Measurements from ENCODE around the gene C10orf105. TPM values are rescaled to one million over a fixed set of nuclear protein-coding genes. Genes with fewer than 3 reads are reported as not detected.

The C10orf105 gene
- total RNA-seq, 1 experiment from 2014 or later, result not detected

DNA sequence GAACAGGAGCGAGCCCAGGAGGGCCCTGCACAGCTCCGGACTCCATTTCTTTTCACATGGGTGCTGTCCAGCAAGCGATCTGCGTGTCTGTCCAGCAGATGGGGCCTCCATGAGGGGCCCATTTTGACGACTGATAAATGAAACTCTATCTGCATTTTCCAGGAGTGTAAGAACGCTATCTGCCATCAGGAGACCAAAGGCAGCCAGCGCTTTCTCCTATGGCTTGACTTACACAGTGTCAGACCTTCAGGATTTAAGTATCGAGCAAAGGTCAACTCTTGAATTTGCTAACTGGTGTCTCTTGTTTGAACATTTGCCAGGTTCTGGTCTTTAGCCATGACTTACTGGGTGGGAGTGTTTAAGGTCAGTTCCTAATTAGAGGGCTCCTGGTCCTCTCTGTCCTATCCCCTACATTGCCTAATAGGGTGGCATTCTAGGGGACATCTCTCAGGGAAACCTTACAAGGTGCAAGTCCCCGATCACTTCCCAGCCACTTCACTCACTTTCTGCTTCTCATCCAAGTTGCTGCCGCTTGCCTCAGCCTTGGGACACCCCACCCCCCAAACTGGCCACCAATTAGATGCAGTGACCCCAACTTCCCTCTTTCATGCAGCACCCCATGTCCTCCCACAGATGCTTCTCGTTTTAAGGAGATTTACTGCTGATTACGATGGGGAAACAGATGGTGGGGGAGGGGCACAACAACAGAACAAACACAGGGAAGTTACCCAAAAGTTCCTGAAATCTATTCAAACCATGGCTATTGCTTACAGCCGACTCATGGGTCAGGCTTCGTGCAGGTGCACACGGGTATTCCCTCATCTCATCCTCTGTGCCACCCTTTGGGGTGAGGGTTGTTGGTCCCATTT is 33.7 kb upstream of the C10orf105 start:
- in situ Hi-C loops (cut with HindIII; ENCODE audit: low pct_unique_long_range_greater_than_20kb, low sequenced_read_pairs), result no loop called here
- DNase-seq (ENCODE audit: low read depth), result no peak

GRCh38 chr10:71752391-71753090 is 33.0 kb upstream of the C10orf105 start:
- in situ Hi-C loops (cut with HindIII; ENCODE audit: low pct_unique_long_range_greater_than_20kb, low sequenced_read_pairs), result no loop called here

DNA sequence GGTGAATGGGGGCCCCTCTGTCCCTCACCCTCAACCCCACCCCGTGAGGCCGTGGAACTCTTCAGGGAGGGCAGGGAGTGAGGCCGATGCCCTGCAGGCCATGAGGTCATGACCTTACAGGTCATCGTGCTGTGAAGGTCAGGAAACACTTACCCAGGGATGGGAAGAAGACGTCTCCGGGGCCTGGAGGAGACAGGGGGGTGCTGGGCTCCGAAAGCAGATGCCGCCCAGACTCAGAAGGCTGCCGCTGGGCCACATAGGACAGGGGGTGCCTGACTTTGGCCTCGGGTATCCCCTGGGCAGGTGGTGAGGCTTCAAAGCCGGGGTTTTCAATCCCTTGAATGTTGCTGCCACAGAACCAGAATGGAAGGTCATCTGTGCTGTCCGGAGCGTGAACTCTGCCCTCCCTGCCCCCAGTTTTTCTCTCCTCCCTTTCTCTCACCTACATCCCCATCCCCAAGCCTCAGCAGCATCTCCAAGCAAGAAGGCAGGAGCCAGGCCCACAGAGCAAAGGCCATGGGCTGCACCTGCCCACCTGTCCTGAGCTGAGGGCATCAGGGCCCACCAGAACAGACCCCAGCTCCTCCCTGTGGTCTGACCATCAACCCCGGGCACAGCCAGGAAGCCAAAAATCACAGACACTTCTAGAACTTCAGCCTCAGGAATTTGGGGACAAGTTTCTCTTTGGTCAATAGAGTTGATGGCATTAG is 32.1 kb upstream of the C10orf105 start:
- in situ Hi-C loops (cut with HindIII; ENCODE audit: low pct_unique_long_range_greater_than_20kb, low sequenced_read_pairs), result no loop called here

More at GRCh38 chr10:71752391-71753090, 33.0 kb upstream of the C10orf105 start:
- DNase-seq (ENCODE audit: low read depth), result no peak

GRCh38 chr10:71750986-71751385 is 31.4 kb upstream of the C10orf105 start:
- DNase-seq (ENCODE audit: low read depth), result no peak
- in situ Hi-C loops (cut with HindIII; ENCODE audit: low pct_unique_long_range_greater_than_20kb, low sequenced_read_pairs), result no loop called here

More for the DNA sequence above, 32.1 kb upstream of the C10orf105 start:
- no peak for DNase-seq (ENCODE audit: low read depth)

DNA sequence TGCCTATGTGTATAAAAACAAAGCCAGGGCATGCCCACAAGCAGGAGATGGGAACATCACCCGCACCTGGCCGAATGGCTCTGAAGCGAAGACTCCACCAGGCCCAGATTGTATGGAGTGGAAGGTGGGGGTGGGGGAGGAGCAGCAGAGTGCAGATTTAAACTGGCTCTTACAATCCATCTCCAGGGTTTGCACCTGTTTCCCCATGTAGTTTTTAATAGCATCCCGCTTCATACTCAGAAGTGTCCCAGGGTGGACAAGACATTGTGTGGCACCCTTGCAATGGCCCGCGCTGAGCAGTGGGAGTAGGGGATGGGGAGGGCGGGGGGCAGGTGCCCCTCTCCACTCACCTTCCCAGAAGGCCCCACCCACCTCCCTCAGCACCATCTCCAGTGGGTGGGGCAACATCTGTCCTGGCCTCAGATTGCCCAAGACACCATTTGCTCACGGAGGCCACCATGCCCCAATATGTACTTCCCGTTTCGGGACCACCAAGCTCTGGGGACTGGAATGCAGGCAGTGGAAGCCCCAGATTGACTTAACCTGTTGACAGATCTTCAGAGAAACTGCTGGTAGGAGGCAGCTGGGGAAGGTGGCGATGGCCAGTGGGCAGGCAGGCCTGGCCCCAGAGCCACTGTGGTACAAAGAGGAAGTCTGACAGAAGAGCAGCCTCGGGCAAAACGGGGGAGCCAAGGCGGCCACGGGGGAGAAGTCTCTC is 30.7 kb upstream of the C10orf105 start:
- no peak for DNase-seq (ENCODE audit: low read depth)
- in situ Hi-C loops (cut with HindIII; ENCODE audit: low pct_unique_long_range_greater_than_20kb, low sequenced_read_pairs), result no loop called here

- DNase-seq (ENCODE audit: low read depth), result no peak
- in situ Hi-C loops (cut with HindIII; ENCODE audit: low pct_unique_long_range_greater_than_20kb, low sequenced_read_pairs), result no loop called here
Measured at GRCh38 chr10:71749396-71749795, 29.8 kb upstream of the C10orf105 start.

- in situ Hi-C loops (cut with HindIII; ENCODE audit: low pct_unique_long_range_greater_than_20kb, low sequenced_read_pairs), result no loop called here
- no peak for DNase-seq (ENCODE audit: low read depth)
Measured at GRCh38 chr10:71748671-71749191, 29.2 kb upstream of the C10orf105 start.

DNA sequence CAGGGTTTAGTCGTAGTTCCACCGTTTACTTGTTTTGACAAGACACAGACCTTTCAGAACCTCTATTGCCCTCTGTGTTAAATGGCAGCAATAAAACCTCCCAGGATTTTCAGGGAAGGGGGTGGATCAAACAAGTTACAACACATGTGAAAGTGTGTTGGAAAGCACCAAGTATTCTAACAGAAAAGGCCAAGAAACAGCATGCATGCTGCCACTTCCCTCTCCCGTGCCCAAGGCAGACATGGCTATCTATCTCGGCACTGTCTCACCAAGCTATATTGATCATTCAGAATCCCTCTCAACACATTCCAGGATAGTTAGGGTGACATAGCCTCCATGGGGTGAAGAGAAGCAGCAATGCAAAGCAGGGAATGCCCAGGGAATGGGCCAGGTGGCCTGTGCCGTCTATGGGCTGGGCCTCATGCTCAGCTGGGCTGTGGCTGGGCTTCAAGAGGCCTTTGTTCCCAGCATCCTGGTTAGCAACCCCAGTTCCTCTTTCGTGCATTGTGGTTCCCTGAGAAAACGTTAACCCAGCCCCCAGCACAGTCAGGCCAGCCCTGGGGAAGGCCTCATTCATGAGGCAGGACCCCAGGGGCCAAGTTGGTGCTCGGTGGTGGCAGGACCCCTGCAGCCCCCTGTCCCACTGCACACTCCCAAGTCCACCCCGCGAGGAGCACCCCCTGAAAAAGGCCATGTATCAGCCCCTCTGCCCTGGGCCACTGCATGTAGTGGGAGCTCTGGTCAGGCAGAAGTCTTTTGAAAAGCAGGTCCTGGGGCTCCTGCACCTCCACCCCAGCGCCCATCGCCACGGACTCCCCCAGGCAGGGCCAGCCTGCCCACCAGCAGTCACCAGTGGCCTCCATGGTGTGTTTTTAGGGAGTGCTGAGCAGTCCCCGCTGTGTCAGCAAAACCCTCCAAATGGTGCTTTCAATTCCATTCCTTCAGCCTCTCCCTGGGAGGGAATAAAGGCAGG is 28.3 kb upstream of the C10orf105 start:
- no peak for DNase-seq (ENCODE audit: low read depth)
- in situ Hi-C loops (cut with HindIII; ENCODE audit: low pct_unique_long_range_greater_than_20kb, low sequenced_read_pairs), result no loop called here

GRCh38 chr10:71747039-71747531 is 27.5 kb upstream of the C10orf105 start:
- DNase-seq (ENCODE audit: low read depth), result no peak
- in situ Hi-C loops (cut with HindIII; ENCODE audit: low pct_unique_long_range_greater_than_20kb, low sequenced_read_pairs), result no loop called here

DNA sequence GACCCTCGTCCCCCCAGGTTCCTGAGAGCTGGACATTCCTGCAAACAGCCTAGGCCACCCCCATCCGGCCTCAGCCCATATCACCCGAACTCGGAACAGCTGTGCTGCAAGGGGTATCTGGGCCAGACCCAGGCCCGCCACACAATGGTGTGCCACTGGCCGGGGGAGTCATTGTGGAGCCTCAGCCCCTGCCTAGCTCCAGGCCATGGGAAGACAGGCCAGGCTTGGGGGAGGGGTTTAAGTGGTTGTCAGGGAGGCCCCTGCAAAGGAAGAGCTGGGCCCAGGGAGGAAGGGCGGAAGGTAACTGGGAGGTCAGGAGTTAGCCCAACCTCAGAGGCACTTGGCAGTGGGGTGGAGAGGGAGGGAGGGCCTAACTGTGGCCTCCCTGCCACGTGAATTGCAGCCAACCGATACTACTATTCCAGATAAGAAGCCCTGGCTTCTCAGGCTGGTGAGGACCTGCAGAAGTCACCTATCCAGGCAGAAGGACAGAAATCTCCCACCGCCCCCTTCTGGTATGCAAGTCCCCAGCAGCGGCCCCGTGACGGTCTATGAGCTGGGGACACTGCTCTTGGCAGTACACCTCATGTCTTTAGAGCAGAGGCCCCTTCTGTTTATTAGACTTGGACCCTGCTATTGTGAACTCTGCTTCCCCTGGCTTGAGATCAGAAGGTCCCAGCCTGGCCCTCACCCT is 26.9 kb upstream of the C10orf105 start:
- in situ Hi-C loops (cut with HindIII; ENCODE audit: low pct_unique_long_range_greater_than_20kb, low sequenced_read_pairs), result no loop called here
- DNase-seq (ENCODE audit: low read depth), result no peak

- in situ Hi-C loops (cut with HindIII; ENCODE audit: low pct_unique_long_range_greater_than_20kb, low sequenced_read_pairs), result no loop called here
- no peak for DNase-seq (ENCODE audit: low read depth)
Measured at GRCh38 chr10:71745664-71746250, 26.2 kb upstream of the C10orf105 start.

GRCh38 chr10:71744897-71745663 is 25.5 kb upstream of the C10orf105 start:
- no peak for DNase-seq (ENCODE audit: low read depth)
- in situ Hi-C loops (cut with HindIII; ENCODE audit: low pct_unique_long_range_greater_than_20kb, low sequenced_read_pairs), result no loop called here

DNA sequence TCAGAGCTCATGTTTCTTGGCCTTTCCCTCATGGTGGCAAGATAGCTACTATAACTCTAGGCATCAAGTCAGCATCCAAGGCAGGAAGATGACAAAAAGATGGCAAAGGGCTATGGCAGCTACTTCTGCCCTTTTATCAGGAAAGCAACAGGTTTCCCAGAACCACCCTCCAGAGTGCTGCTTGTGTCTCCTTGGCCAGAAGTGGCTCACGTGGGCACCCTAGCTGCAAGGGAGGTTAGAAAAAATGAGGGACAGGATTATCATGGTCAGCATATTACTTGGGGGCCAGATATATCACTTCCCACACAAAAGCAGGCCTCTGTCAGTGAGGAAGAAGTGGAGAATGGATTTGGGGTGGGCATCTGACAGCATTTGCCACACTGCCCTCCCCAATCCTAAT is 24.3 kb upstream of the C10orf105 start:
- DNase-seq (ENCODE audit: low read depth), result no peak
- in situ Hi-C loops (cut with HindIII; ENCODE audit: low pct_unique_long_range_greater_than_20kb, low sequenced_read_pairs), result no loop called here

GRCh38 chr10:71743089-71743838 is 23.7 kb upstream of the C10orf105 start:
- DNase-seq (ENCODE audit: low read depth), result no peak
- in situ Hi-C loops (cut with HindIII; ENCODE audit: low pct_unique_long_range_greater_than_20kb, low sequenced_read_pairs), result no loop called here

Data from Caki2 (cell line).